Esophagus squamous epithelium (tissue), 5 donors: ENCODE measurements around the gene HELB. TPM values are rescaled to one million over a fixed set of nuclear protein-coding genes. Genes with fewer than 3 reads are reported as not detected.

Experiments
- DNase-seq: peaks from one replicate; lab custom pipeline; 2025; lab: John Stamatoyannopoulos, UW
- H3K27ac ChIP-seq, 4 donors: fragments of 200-600 bp; sonication (generic); one replicate each; pipeline ENCODE4 v1.5.1; 2016 to 2019; ENCODE audit warnings: mild to moderate bottlenecking in 1 of 4
- H3K27me3 ChIP-seq, 4 donors: fragments of 200-600 bp; sonication (generic); 1 replicate in 3 of 4; 2 replicates in 1 of 4; pipeline versions ENCODE4 v1.5.1 to v1.6.0; 2017 to 2021; ENCODE audit warnings: antibody characterized with exemption in 1 of 4
- H3K36me3 ChIP-seq, 3 donors: fragments of 200-600 bp; sonication (generic); one replicate each; pipeline ENCODE4 v1.5.1; 2016 to 2019
- H3K4me1 ChIP-seq, 3 donors: fragments of 200-600 bp; sonication (generic); one replicate each; pipeline ENCODE4 v1.5.1; 2017 to 2019
- H3K4me3 ChIP-seq, 4 donors: fragments of 200-600 bp; sonication (generic); 1 replicate in 3 of 4; 2 replicates in 1 of 4; pipeline ENCODE4 v1.5.1; 2016 to 2019; ENCODE audit warnings: mild to moderate bottlenecking in 2 of 4, moderate library complexity in 1 of 4
- H3K9me3 ChIP-seq, 3 donors: fragments of 200-600 bp; sonication (generic); one replicate each; pipeline ENCODE4 v1.5.1; 2016 to 2019
- CTCF ChIP-seq, 6 experiments: fragments of 450-650 bp in 4 of 6; fragments of 200-600 bp in 2 of 6; sonication (generic) in 2 of 6; IDR thresholded peaks; one replicate each; pipeline ENCODE4 v1.5.1; 2016 to 2019; ENCODE audit warnings: antibody characterized with exemption in 6 of 6, mild to moderate bottlenecking in 4 of 6, moderate library complexity in 4 of 6
- POLR2A ChIP-seq, 4 donors: fragments of 450-650 bp; IDR thresholded peaks; one replicate each; pipeline ENCODE4 v1.6.1; 2017; ENCODE audit warnings: antibody characterized with exemption in 4 of 4, mild to moderate bottlenecking in 4 of 4, moderate library complexity in 3 of 4
- WGBS, 2 donors: methylation state at CpG; one replicate each; pipeline ENCODE4 v1.1.5; 2018; 5-methylcytosine and 5-hydroxymethylcytosine counted together
- intact Hi-C: fragments of 100-400 bp; cut with DNase I; formaldehyde crosslinking; loops from one replicate; pipeline ENCODE4 v1.15.0; 2022
- total RNA-seq, 4 donors: library from RNA; depleted of rRNA; stranded (reverse); fragments of >200 nt; gene quantifications; one replicate each; pipeline ENCODE4 v1.1.0, GENCODE V29; 2016
- donor health status: DM: yes; HTN: yes; CAD: no.

Gene HELB
- total RNA-seq, 4 donors from 2014 or later = 0.76 to 5.3 (median 1.8) TPM

GRCh38 chr12:66379616-66380015 lies 77.3 kb downstream of the HELB start:
- Histone ChIP-seq H3K27ac (no peak overlapping the region), H3K27me3 (no peaks in the 10 kb centered on the region), H3K36me3 (peaks cover 0 to 6% (median 0%) of the 10 kb centered on the region in 3 donors), H3K4me1 (no peaks in the 10 kb centered on the region), H3K4me3 (no peak overlapping the region), H3K9me3 (no peaks in the 10 kb centered on the region)
- TF ChIP-seq CTCF (IDR thresholded peaks at IDR 0.05) (no peak), POLR2A (IDR thresholded peaks at IDR 0.05) (no peak)
- WGBS, 2 donors = 78 to 94% methylated on average over 6 of the region's 6 CpGs
- DNase-seq = no peak
- intact Hi-C loops = no loop called here

- Histone ChIP-seq H3K27ac (no peak overlapping the region), H3K9me3 (no peaks in the 10 kb centered on the region), H3K4me3 (no peak overlapping the region), H3K27me3 (no peaks in the 10 kb centered on the region), H3K36me3 (peaks cover 0 to 6% (median 0%) of the 10 kb centered on the region in 3 donors), H3K4me1 (no peaks in the 10 kb centered on the region)
- intact Hi-C loops = no loop called here
- WGBS, 2 donors = 90 to 91% methylated on average over 5 of the region's 5 CpGs
- DNase-seq = no peak
- TF ChIP-seq POLR2A (IDR thresholded peaks at IDR 0.05) = no peak
- TF ChIP-seq CTCF (IDR thresholded peaks at IDR 0.05) = no peak
Observed at GRCh38 chr12:66380769-66381535, 78.7 kb downstream of the HELB start.

GRCh38 chr12:66387117-66387516 lies 84.8 kb downstream of the HELB start:
- H3K4me3 ChIP-seq = no peak overlapping the region
- H3K27ac ChIP-seq = no peak overlapping the region
- DNase-seq = no peak
- TF ChIP-seq CTCF (IDR thresholded peaks at IDR 0.05) = no peak
- TF ChIP-seq POLR2A (IDR thresholded peaks at IDR 0.05) = no peak
- 100% methylated on average over 1 of the region's 1 CpG for WGBS, 2 donors
- no peaks in the 10 kb centered on the region for H3K27me3 ChIP-seq
- H3K36me3 ChIP-seq = peaks cover 0 to 18% (median 0%) of the 10 kb centered on the region in 3 donors
- intact Hi-C loops = no loop called here
- no peaks in the 10 kb centered on the region for H3K9me3 ChIP-seq
- H3K4me1 ChIP-seq = no peaks in the 10 kb centered on the region

Other genes starting within 250 kb of the HELB start
- 10 to 100 TPM in 2 of 4 donors, 1 to 10 TPM in 2; 3.1 to 15.6 (median 9.1) TPM for gene LLPH, start 171.7 kb upstream of the HELB start, total RNA-seq
- gene TMBIM4, start 132.5 kb upstream of the HELB start, total RNA-seq = 100 to 1,000 TPM; 104 to 131 (median 114) TPM
- 10 to 100 TPM in 1 of 4 donors, 1 to 10 TPM in 3; 1.5 to 14.1 (median 7.7) TPM for gene IRAK3, start 113.3 kb upstream of the HELB start, total RNA-seq